Aorta (tissue), 5 donors: ENCODE results near the gene LIN7C. TPM values are rescaled to one million over a fixed set of nuclear protein-coding genes. Genes with fewer than 3 reads are reported as not detected.
"Not testable (repeated sequence)": the region's sequence is repeated elsewhere in the genome, so short reads cannot be mapped to it uniquely, and the experiment has no call there.

Source experiments
- ATAC-seq: fragments of 200-7000 bp; cut with Tn5 transposase; one replicate; pipeline ENCODE4 v1.9.1; 2022; ENCODE audit warnings: moderate library complexity; ENCODE audit not compliant: low FRiP score
- DNase-seq, 2 donors: peaks; one replicate each; pipeline ENCODE4 v3.0.0-alpha.2; 2020
- H3K27ac ChIP-seq, 2 donors: one replicate each; pipeline ENCODE4 v1.5.1; 2013; ENCODE audit warnings: low read length in 2 of 2, mild to moderate bottlenecking in 2 of 2, moderate library complexity in 2 of 2, control low read depth in 1 of 2, inconsistent platforms in 1 of 2, low read depth in 1 of 2
- H3K27me3 ChIP-seq, 2 donors: one replicate each; pipeline ENCODE4 v1.6.1; 2013; ENCODE audit warnings: control low read depth in 1 of 2, low read length in 1 of 2, mild to moderate bottlenecking in 1 of 2, moderate library complexity in 1 of 2; ENCODE audit not compliant: insufficient read depth in 2 of 2, control insufficient read depth in 1 of 2
- H3K36me3 ChIP-seq, 2 donors: one replicate each; pipeline ENCODE4 v1.6.1; 2013; ENCODE audit warnings: control low read depth in 1 of 2, low read length in 1 of 2, mild to moderate bottlenecking in 1 of 2; ENCODE audit not compliant: insufficient read depth in 2 of 2, control insufficient read depth in 1 of 2
- H3K4me1 ChIP-seq, 2 donors: one replicate each; pipeline ENCODE4 v1.6.1; 2013; ENCODE audit warnings: low read length in 2 of 2, control low read depth in 1 of 2, mild to moderate bottlenecking in 1 of 2, moderate library complexity in 1 of 2; ENCODE audit not compliant: insufficient read depth in 2 of 2, control insufficient read depth in 1 of 2
- H3K4me3 ChIP-seq, 2 donors: one replicate each; pipeline ENCODE4 v1.5.1; 2013; ENCODE audit warnings: low read length in 2 of 2, control low read depth in 1 of 2, mild to moderate bottlenecking in 1 of 2
- H3K9me3 ChIP-seq: one replicate; pipeline ENCODE4 v1.6.1; 2013; ENCODE audit warnings: mild to moderate bottlenecking, low read length; ENCODE audit not compliant: control insufficient read depth
- WGBS, 2 donors: extraction: QIAGEN DNeasy Blood & Tissue Kit; methylation state at CpG; one replicate each; pipeline ENCODE4 v1.1.7; 2013; 5-methylcytosine and 5-hydroxymethylcytosine counted together
- intact Hi-C, 2 donors: fragments of 100-400 bp; cut with DNase I; formaldehyde crosslinking; loops; one replicate each; pipeline versions ENCODE4 v1.14.2 to v1.15.0; 2022
- polyA plus RNA-seq, 2 donors: library from polyadenylated mRNA; stranded (reverse); fragments of 200-250 nt; gene quantifications; one replicate each; pipeline ENCODE4 v1.2.3, GENCODE V29; 2013
- total RNA-seq, 2 donors: library from RNA; stranded (reverse); fragmentation: NEBNext Ultra II Directional; extraction: Animal tissue kit (Norgen Biotek cat#: 25700); gene quantifications; one replicate each; pipeline ENCODE4 v1.2.1, GENCODE V29; 2021
- donor health status: healthy with polysubstance abuse.
- donor health status: Bipolar disorder and iron deficiency.
- donor health status: DM: no; HTN: no; CAD: no.
- donor health status: DM: no; HTN: no; CAD: no.
- donor health status: DM: yes; HTN: yes; CAD: no.

Gene LIN7C
- total and polyA plus RNA-seq, 4 donors = 10.1 to 40.4 (median 23.0) TPM

- ATAC-seq, intact Hi-C loops, H3K4me1 ChIP-seq, H3K27me3 ChIP-seq, H3K36me3 ChIP-seq, H3K4me3 ChIP-seq, H3K27ac ChIP-seq, H3K9me3 ChIP-seq, DNase-seq: not testable (repeated sequence)
- WGBS, 2 donors = 86 to 95% methylated on average over 1 of the region's 1 CpG
These were observed 10.9 kb upstream of the LIN7C start for GRCh38 chr11:27517490-27517889.

- Histone ChIP-seq H3K4me3 (peak overlapping the region in 1 of 2 donors; percentile 18), H3K36me3 (no peaks in the 10 kb centered on the region), H3K4me1 (peaks cover 0 to 2% of the 10 kb centered on the region in 2 donors), H3K9me3 (no peaks in the 10 kb centered on the region), H3K27ac (peak overlapping the region; percentile 14 to 96), H3K27me3 (no peaks in the 10 kb centered on the region)
- DNase-seq = peak in 1 of 2 donors; percentile 67
- peak; percentile 74 for ATAC-seq
- intact Hi-C loops = no loop called here
- 5 to 6% methylated on average over 4 of the region's 4 CpGs for WGBS, 2 donors
These were observed 8.0 kb upstream of the LIN7C start for GRCh38 chr11:27514558-27514957.

DNA sequence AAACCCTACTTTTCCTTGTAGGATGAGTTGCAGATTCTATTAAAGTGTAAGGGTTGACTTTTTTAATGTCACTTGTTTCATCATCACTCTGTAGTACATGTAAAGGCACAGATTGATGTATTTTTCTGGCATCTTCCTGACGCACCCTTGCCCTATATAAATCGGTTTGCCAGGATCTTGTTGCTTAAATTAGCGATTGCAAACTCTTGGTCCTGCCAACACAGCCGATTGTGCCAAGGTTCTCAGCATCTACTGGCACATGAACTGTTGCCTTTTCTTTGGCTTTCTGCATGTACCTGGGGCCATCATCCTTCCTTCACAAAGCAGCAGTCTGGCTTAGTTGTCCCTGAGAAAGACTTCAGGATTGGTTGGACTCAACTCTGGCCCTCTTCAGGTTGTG, 7.5 kb upstream of the LIN7C start:
- DNase-seq (no peak), ATAC-seq (peak; percentile 51)
- Histone ChIP-seq H3K9me3 (no peaks in the 10 kb centered on the region), H3K4me3 (peak overlapping the region in 1 of 2 donors; percentile 18), H3K4me1 (peaks cover 0 to 2% of the 10 kb centered on the region in 2 donors), H3K27ac (peak overlapping the region; percentile 2 to 96), H3K36me3 (no peaks in the 10 kb centered on the region), H3K27me3 (no peaks in the 10 kb centered on the region)
- 5 to 8% methylated on average over 4 of the region's 4 CpGs for WGBS, 2 donors
- intact Hi-C loops = no loop called here

GRCh38 chr11:27513389-27513788, 6.8 kb upstream of the LIN7C start:
- no peaks in the 10 kb centered on the region for H3K9me3 ChIP-seq
- no peaks in the 10 kb centered on the region for H3K36me3 ChIP-seq
- no peak for ATAC-seq
- DNase-seq = no peak
- H3K4me3 ChIP-seq = no peak overlapping the region
- peaks cover 0 to 2% of the 10 kb centered on the region in 2 donors for H3K4me1 ChIP-seq
- no peak overlapping the region for H3K27ac ChIP-seq
- intact Hi-C loops = no loop called here
- WGBS, 2 donors = 19 to 21% methylated on average over 2 of the region's 2 CpGs
- no peaks in the 10 kb centered on the region for H3K27me3 ChIP-seq

GRCh38 chr11:27512238-27512637, 5.7 kb upstream of the LIN7C start:
- Histone ChIP-seq H3K27me3 (no peaks in the 10 kb centered on the region), H3K36me3 (no peaks in the 10 kb centered on the region), H3K27ac (no peak overlapping the region), H3K4me3 (no peak overlapping the region), H3K4me1 (peaks cover 2 to 4% of the 10 kb centered on the region in 2 donors), H3K9me3 (no peaks in the 10 kb centered on the region)
- WGBS, 2 donors = 95% methylated on average over 3 of the region's 3 CpGs
- no peak for DNase-seq
- intact Hi-C loops = no loop called here
- ATAC-seq = no peak

- DNase-seq (no peak), ATAC-seq (no peak)
- no peaks in the 10 kb centered on the region for H3K36me3 ChIP-seq
- no peak overlapping the region for H3K4me3 ChIP-seq
- H3K27me3 ChIP-seq = no peaks in the 10 kb centered on the region
- H3K4me1 ChIP-seq = peaks cover 2 to 9% of the 10 kb centered on the region in 2 donors
- 94 to 97% methylated on average over 4 of the region's 4 CpGs for WGBS, 2 donors
- H3K9me3 ChIP-seq = no peaks in the 10 kb centered on the region
- intact Hi-C loops = no loop called here
- H3K27ac ChIP-seq = no peak overlapping the region
These were observed 3.3 kb upstream of the LIN7C start for GRCh38 chr11:27509908-27510307.

- no peak for DNase-seq
- H3K4me1 ChIP-seq = peaks cover 2 to 8% of the 10 kb centered on the region in 2 donors
- WGBS, 2 donors = 96 to 98% methylated on average over 4 of the region's 4 CpGs
- no peak overlapping the region for H3K27ac ChIP-seq
- H3K36me3 ChIP-seq = no peaks in the 10 kb centered on the region
- no peaks in the 10 kb centered on the region for H3K9me3 ChIP-seq
- peak overlapping the region in 1 of 2 donors; percentile 56 for H3K4me3 ChIP-seq
- no peak for ATAC-seq
- intact Hi-C loops = no loop called here
- no peaks in the 10 kb centered on the region for H3K27me3 ChIP-seq
These were observed 1.2 kb upstream of the LIN7C start for GRCh38 chr11:27507557-27508322.

- ATAC-seq (no peak), DNase-seq (no peak)
- Histone ChIP-seq H3K36me3 (peaks cover 0 to under 1% of the 10 kb centered on the region in 2 donors), H3K9me3 (no peaks in the 10 kb centered on the region), H3K27me3 (no peaks in the 10 kb centered on the region), H3K4me1 (peaks cover 2 to 8% of the 10 kb centered on the region in 2 donors), H3K27ac (peak overlapping the region in 1 of 2 donors; percentile 91), H3K4me3 (peak overlapping the region; percentile 64 to 82)
- 1 to 4% methylated on average over 5 of the region's 5 CpGs for WGBS, 2 donors
- intact Hi-C loops = no loop called here
These were observed 788 bp downstream of the LIN7C start for GRCh38 chr11:27505781-27506180.

- peaks cover 2 to 8% of the 10 kb centered on the region in 2 donors for H3K4me1 ChIP-seq
- intact Hi-C loops = no loop called here
- no peak for ATAC-seq
These were observed 2.4 kb downstream of the LIN7C start for GRCh38 chr11:27504205-27504604.

More at GRCh38 chr11:27504205-27504604, 2.4 kb downstream of the LIN7C start:
- Histone ChIP-seq H3K4me3 (no peak overlapping the region), H3K27ac (no peak overlapping the region), H3K27me3 (no peaks in the 10 kb centered on the region), H3K36me3 (peaks cover 2 to 4% of the 10 kb centered on the region in 2 donors), H3K9me3 (no peaks in the 10 kb centered on the region)
- no peak for DNase-seq
- 68 to 72% methylated on average over 2 of the region's 2 CpGs for WGBS, 2 donors
